ENCODE measurements around the gene MIEF2. TPM values are rescaled to one million over a fixed set of nuclear protein-coding genes. Genes with fewer than 3 reads are reported as not detected.
A peak's percentile ranks its signal among the peaks of the same experiment; 100 is the strongest.

MIEF2 gene
- total RNA-seq, 1 donor from 2014 or later, result 12.2 TPM

GRCh38 chr17:18246109-18246725 is 14.2 kb upstream of the MIEF2 start:
- Mint-ChIP-seq H3K9me3 (no peaks in the 10 kb centered on the region), H3K27ac (ENCODE audit: unreplicated experiment) (no peak overlapping the region), H3K27me3 (ENCODE audit: low read depth) (peaks cover 2% of the 10 kb centered on the region), H3K4me1 (peaks cover 4% of the 10 kb centered on the region), H3K36me3 (ENCODE audit: low read depth) (peaks cover 2% of the 10 kb centered on the region), H3K4me3 (no peak overlapping the region)
- no peak for DNase-seq (ENCODE audit: low read depth, low spot score)
- TF ChIP-seq, protein P1, sequence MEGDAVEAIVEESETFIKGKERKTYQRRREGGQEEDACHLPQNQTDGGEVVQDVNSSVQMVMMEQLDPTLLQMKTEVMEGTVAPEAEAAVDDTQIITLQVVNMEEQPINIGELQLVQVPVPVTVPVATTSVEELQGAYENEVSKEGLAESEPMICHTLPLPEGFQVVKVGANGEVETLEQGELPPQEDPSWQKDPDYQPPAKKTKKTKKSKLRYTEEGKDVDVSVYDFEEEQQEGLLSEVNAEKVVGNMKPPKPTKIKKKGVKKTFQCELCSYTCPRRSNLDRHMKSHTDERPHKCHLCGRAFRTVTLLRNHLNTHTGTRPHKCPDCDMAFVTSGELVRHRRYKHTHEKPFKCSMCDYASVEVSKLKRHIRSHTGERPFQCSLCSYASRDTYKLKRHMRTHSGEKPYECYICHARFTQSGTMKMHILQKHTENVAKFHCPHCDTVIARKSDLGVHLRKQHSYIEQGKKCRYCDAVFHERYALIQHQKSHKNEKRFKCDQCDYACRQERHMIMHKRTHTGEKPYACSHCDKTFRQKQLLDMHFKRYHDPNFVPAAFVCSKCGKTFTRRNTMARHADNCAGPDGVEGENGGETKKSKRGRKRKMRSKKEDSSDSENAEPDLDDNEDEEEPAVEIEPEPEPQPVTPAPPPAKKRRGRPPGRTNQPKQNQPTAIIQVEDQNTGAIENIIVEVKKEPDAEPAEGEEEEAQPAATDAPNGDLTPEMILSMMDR (conservative IDR thresholded peaks at IDR 0.05), result no peak

- Mint-ChIP-seq H3K4me1 (peaks cover 4% of the 10 kb centered on the region), H3K4me3 (peak overlapping the region; percentile 74), H3K9me3 (no peaks in the 10 kb centered on the region), H3K27me3 (ENCODE audit: low read depth) (peaks cover 2% of the 10 kb centered on the region), H3K27ac (ENCODE audit: unreplicated experiment) (no peak overlapping the region), H3K36me3 (ENCODE audit: low read depth) (peaks cover 5% of the 10 kb centered on the region)
- DNase-seq (ENCODE audit: low read depth, low spot score), result no peak
- TF ChIP-seq, protein P1 (conservative IDR thresholded peaks at IDR 0.05), result no peak
These were observed 13.4 kb upstream of the MIEF2 start for GRCh38 chr17:18246880-18247612.

GRCh38 chr17:18247613-18248001 is 12.9 kb upstream of the MIEF2 start:
- H3K4me3 Mint-ChIP-seq, result peak overlapping the region; percentile 81
- no peak overlapping the region for H3K27ac Mint-ChIP-seq (ENCODE audit: unreplicated experiment)
- peaks cover 4% of the 10 kb centered on the region for H3K4me1 Mint-ChIP-seq
- no peaks in the 10 kb centered on the region for H3K9me3 Mint-ChIP-seq
- DNase-seq (ENCODE audit: low read depth, low spot score), result no peak
- H3K36me3 Mint-ChIP-seq (ENCODE audit: low read depth), result peaks cover 5% of the 10 kb centered on the region
- peaks cover 2% of the 10 kb centered on the region for H3K27me3 Mint-ChIP-seq (ENCODE audit: low read depth)
- TF ChIP-seq, protein P1 (conservative IDR thresholded peaks at IDR 0.05), result no peak

GRCh38 chr17:18248300-18248731 is 12.1 kb upstream of the MIEF2 start:
- Mint-ChIP-seq H3K4me1 (peaks cover 4% of the 10 kb centered on the region), H3K27me3 (ENCODE audit: low read depth) (peaks cover 2% of the 10 kb centered on the region), H3K9me3 (no peaks in the 10 kb centered on the region), H3K27ac (ENCODE audit: unreplicated experiment) (no peak overlapping the region), H3K36me3 (ENCODE audit: low read depth) (peaks cover 5% of the 10 kb centered on the region), H3K4me3 (peak overlapping the region; percentile 81)
- TF ChIP-seq, protein P1 (conservative IDR thresholded peaks at IDR 0.05), result peak; percentile 80
- DNase-seq (ENCODE audit: low read depth, low spot score), result peak; percentile 67

DNA sequence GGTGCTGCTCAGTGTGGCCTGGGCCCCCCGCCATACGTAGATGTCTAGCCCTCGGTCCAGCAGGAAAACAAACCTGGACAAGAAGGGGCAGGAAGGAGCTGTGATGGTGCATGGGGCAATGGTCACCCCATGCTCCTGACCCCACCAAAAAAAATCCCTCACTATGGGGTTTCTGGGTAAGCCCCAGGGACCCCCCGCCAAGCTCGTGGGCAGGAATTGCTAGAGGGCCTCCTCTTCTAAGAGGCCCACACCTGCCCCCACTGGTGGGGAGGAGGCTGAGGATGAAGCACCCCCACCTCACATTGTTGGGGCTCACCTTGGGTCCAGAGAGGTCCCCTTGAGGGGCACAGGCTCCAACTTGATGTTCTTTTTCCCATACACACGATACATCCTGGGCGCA is 11.7 kb upstream of the MIEF2 start:
- Mint-ChIP-seq H3K4me1 (peaks cover 4% of the 10 kb centered on the region), H3K4me3 (no peak overlapping the region), H3K36me3 (ENCODE audit: low read depth) (peaks cover 5% of the 10 kb centered on the region), H3K27me3 (ENCODE audit: low read depth) (peaks cover 2% of the 10 kb centered on the region), H3K27ac (ENCODE audit: unreplicated experiment) (no peak overlapping the region), H3K9me3 (no peaks in the 10 kb centered on the region)
- DNase-seq (ENCODE audit: low read depth, low spot score), result no peak
- TF ChIP-seq, protein P1 (conservative IDR thresholded peaks at IDR 0.05), result no peak
